GM12874 (cell line): ENCODE data around the gene ROBO1.

ENCODE experiments used
- TF ChIP-seq, protein P1 (sequence below): IDR thresholded peaks from 2 replicates; pipeline ENCODE4 v1.5.1; 2011; ENCODE audit warnings: low read depth, mild to moderate bottlenecking, control low read depth, low read length, moderate library complexity; ENCODE audit not compliant: insufficient read depth

ROBO1 gene

GRCh38 chr3:79362571-79363270, 405.1 kb downstream of the ROBO1 start:
- TF ChIP-seq, protein P1, sequence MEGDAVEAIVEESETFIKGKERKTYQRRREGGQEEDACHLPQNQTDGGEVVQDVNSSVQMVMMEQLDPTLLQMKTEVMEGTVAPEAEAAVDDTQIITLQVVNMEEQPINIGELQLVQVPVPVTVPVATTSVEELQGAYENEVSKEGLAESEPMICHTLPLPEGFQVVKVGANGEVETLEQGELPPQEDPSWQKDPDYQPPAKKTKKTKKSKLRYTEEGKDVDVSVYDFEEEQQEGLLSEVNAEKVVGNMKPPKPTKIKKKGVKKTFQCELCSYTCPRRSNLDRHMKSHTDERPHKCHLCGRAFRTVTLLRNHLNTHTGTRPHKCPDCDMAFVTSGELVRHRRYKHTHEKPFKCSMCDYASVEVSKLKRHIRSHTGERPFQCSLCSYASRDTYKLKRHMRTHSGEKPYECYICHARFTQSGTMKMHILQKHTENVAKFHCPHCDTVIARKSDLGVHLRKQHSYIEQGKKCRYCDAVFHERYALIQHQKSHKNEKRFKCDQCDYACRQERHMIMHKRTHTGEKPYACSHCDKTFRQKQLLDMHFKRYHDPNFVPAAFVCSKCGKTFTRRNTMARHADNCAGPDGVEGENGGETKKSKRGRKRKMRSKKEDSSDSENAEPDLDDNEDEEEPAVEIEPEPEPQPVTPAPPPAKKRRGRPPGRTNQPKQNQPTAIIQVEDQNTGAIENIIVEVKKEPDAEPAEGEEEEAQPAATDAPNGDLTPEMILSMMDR = no peak

GRCh38 chr3:79361748-79362378, 405.9 kb downstream of the ROBO1 start:
- TF ChIP-seq, protein P1 = peak; percentile 34; the same call in 1 of the 2 replicates

DNA sequence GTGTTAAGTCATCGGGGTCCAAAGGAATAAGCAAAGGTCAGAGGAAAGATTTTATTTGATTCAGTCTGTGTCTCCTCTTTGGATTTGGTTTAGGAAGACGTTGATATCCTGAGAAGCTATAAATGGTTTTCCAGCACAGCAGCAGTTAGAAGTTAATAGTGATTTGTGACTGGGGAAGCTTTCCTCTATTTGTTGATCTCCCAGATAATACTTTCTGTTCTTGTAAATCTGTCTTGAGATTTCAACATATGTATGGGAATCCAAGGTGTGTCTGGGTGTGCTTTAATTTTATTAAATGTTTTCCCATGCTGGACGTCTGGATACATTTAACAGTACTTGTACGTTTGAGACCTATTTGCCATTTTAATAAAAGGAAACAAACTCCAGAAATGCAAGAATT, 409.5 kb downstream of the ROBO1 start:
- TF ChIP-seq, protein P1 = no peak

- TF ChIP-seq, protein P1 = no peak
Observed at GRCh38 chr3:79354179-79354688, 413.6 kb downstream of the ROBO1 start.

- TF ChIP-seq, protein P1 = no peak
Observed at GRCh38 chr3:79351699-79352098, 416.1 kb downstream of the ROBO1 start.

- TF ChIP-seq, protein P1 = no peak
Observed at GRCh38 chr3:79344876-79345871, 422.6 kb downstream of the ROBO1 start.

GRCh38 chr3:79341961-79342360, 425.8 kb downstream of the ROBO1 start:
- TF ChIP-seq, protein P1 = no peak
